ENCODE data around the gene GMFB.

GRCh38 chr14:54490445-54491175, 1.8 kb upstream of the GMFB start:
- TF ChIP-seq YY1 (IDR thresholded peaks at IDR 0.05; ENCODE audit: insufficient read depth, insufficient read length) (no peak), SUZ12 (IDR thresholded peaks at IDR 0.05; ENCODE audit: extremely low read depth, insufficient read depth, insufficient read length) (no peak), ZNF274 (IDR thresholded peaks at IDR 0.05; ENCODE audit: low read depth, low read length) (no peak)

Data from NT2/D1 (cell line).